Measurements from ENCODE around the gene CDH11. TPM values are rescaled to one million over a fixed set of nuclear protein-coding genes. Genes with fewer than 3 reads are reported as not detected.

CDH11 gene
- total and polyA plus RNA-seq, 7 experiments from 2014 or later = not detected

DNA sequence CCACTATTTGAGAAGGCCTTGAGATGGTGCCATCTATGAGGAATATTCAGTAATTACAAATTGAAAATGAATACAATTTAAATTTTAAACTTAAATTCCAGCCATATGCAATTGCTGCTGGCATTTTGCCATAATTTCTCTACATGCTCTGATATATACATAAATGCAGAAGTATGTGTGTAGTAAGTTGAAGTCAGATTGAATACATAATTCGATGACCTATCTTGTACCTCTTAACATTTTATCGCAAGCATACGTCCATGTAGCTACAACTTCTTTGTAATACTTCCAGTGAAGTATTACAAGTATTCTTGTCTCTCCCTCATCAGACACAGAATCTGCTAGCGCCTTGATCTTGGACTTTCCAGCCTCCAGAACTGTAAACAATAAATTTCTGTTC is 26.0 kb downstream of the CDH11 start:
- Mint-ChIP-seq H3K27me3 (peaks cover 0 to 4% (median 0%) of the 10 kb centered on the region in 5 donors), H3K4me3 (no peak overlapping the region), H3K27ac (no peak overlapping the region), H3K4me1 (no peaks in the 10 kb centered on the region), H3K9me3 (peaks cover 0 to 21% (median 4%) of the 10 kb centered on the region in 11 donors), H3K36me3 (no peaks in the 10 kb centered on the region)
- DNase-seq = no peak
- CTCF ChIA-PET = no interaction called here
- intact Hi-C loops (cut with micrococcal nuclease) = no loop called here
- no peaks in the 10 kb centered on the region for H3K4me1 ChIP-seq (ENCODE audit: control insufficient read depth in 2 of 2, insufficient read depth in 2 of 2, low read length in 2 of 2)
- H3K27me3 ChIP-seq (ENCODE audit: control insufficient read depth in 2 of 2, insufficient read depth in 2 of 2, low read length in 2 of 2) = no peaks in the 10 kb centered on the region
- no peak overlapping the region for H3K27ac ChIP-seq (ENCODE audit: low read depth, low read length)
- no peaks in the 10 kb centered on the region for H3K9me3 ChIP-seq (ENCODE audit: control insufficient read depth in 2 of 3, low read length in 3 of 3)
- no peaks in the 10 kb centered on the region for H3K36me3 ChIP-seq (ENCODE audit: control insufficient read depth in 2 of 3, insufficient read depth in 3 of 3, low read length in 3 of 3)
- no peak for ATAC-seq
- POLR2A ChIA-PET = no interaction called here
- H3K4me3 ChIP-seq (ENCODE audit: low read length) = no peak overlapping the region

DNA sequence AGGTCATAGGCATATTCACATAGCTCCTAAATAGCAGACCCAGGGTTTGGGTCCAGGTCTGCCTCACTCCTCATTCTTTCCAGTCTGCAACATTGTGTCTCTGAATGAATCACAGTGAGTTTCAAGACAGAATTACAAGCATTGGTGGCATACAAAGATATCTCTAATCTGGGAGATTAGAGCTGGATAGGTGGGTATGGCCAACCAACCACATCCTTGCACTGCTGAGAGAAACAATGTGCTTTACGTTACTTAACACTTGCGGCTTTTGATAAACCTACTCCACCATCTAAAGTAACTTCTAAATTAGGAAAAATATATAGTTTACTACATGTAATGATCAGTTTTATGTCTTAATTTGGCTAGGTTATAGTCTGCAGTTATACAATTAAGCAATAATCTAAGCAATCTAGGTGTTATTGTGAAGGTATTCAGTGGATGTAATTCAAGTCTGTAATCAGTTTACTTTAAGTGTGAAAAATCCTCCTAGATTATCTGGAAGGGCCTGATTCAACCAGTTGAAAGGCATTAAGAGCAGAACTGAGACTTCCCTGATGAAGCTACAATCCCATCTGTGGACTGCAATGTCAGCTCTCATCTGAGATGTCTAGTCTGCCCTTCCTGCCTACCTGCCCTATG is 26.7 kb downstream of the CDH11 start:
- ATAC-seq (no peak), DNase-seq (no peak)
- POLR2A ChIA-PET = no interaction called here
- Histone ChIP-seq H3K4me1 (ENCODE audit: control insufficient read depth in 2 of 2, insufficient read depth in 2 of 2, low read length in 2 of 2) (no peaks in the 10 kb centered on the region), H3K36me3 (ENCODE audit: control insufficient read depth in 2 of 3, insufficient read depth in 3 of 3, low read length in 3 of 3) (no peaks in the 10 kb centered on the region), H3K9me3 (ENCODE audit: control insufficient read depth in 2 of 3, low read length in 3 of 3) (no peaks in the 10 kb centered on the region), H3K27ac (ENCODE audit: low read depth, low read length) (no peak overlapping the region), H3K27me3 (ENCODE audit: control insufficient read depth in 2 of 2, insufficient read depth in 2 of 2, low read length in 2 of 2) (no peaks in the 10 kb centered on the region), H3K4me3 (ENCODE audit: low read length) (no peak overlapping the region)
- Mint-ChIP-seq H3K4me1 (no peaks in the 10 kb centered on the region), H3K9me3 (peaks cover 0 to 20% (median 4%) of the 10 kb centered on the region in 11 donors), H3K4me3 (no peak overlapping the region), H3K27ac (no peak overlapping the region), H3K27me3 (peaks cover 0 to 3% (median 0%) of the 10 kb centered on the region in 5 donors), H3K36me3 (no peaks in the 10 kb centered on the region)
- intact Hi-C loops (cut with micrococcal nuclease) = no loop called here
- CTCF ChIA-PET = no interaction called here

DNA sequence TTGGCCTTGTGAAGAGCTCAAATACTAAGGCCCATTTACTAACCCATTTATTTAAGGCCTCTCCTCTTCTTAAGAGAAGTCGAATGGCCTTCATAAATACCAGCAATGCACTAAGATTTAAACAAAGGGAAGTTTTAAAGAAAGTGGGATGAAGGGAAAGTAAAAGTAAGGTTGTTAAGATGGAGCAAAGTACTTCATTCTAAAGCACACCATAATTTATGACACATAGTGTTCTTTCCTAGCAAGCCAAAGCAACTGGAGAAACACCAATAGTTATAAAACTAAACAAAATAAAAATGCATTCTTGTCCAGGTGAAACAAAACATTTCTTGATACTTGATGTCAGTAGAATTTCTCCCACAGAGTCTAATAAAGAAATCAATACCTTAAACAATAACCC is 27.9 kb downstream of the CDH11 start:
- Histone ChIP-seq H3K36me3 (ENCODE audit: control insufficient read depth in 2 of 3, insufficient read depth in 3 of 3, low read length in 3 of 3) (no peaks in the 10 kb centered on the region), H3K27ac (ENCODE audit: low read depth, low read length) (no peak overlapping the region), H3K4me3 (ENCODE audit: low read length) (no peak overlapping the region), H3K9me3 (ENCODE audit: control insufficient read depth in 2 of 3, low read length in 3 of 3) (no peaks in the 10 kb centered on the region), H3K27me3 (ENCODE audit: control insufficient read depth in 2 of 2, insufficient read depth in 2 of 2, low read length in 2 of 2) (no peaks in the 10 kb centered on the region), H3K4me1 (ENCODE audit: control insufficient read depth in 2 of 2, insufficient read depth in 2 of 2, low read length in 2 of 2) (no peaks in the 10 kb centered on the region)
- peaks cover 0 to 9% (median 0%) of the 10 kb centered on the region in 11 donors for H3K9me3 Mint-ChIP-seq
- ATAC-seq = no peak
- ChIA-PET POLR2A (no interaction called here), CTCF (no interaction called here)
- no peaks in the 10 kb centered on the region for H3K4me1 Mint-ChIP-seq
- intact Hi-C loops (cut with micrococcal nuclease) = no loop called here
- DNase-seq = no peak
- H3K36me3 Mint-ChIP-seq = no peaks in the 10 kb centered on the region
- H3K4me3 Mint-ChIP-seq = no peak overlapping the region
- no peaks in the 10 kb centered on the region for H3K27me3 Mint-ChIP-seq
- no peak overlapping the region for H3K27ac Mint-ChIP-seq

DNA sequence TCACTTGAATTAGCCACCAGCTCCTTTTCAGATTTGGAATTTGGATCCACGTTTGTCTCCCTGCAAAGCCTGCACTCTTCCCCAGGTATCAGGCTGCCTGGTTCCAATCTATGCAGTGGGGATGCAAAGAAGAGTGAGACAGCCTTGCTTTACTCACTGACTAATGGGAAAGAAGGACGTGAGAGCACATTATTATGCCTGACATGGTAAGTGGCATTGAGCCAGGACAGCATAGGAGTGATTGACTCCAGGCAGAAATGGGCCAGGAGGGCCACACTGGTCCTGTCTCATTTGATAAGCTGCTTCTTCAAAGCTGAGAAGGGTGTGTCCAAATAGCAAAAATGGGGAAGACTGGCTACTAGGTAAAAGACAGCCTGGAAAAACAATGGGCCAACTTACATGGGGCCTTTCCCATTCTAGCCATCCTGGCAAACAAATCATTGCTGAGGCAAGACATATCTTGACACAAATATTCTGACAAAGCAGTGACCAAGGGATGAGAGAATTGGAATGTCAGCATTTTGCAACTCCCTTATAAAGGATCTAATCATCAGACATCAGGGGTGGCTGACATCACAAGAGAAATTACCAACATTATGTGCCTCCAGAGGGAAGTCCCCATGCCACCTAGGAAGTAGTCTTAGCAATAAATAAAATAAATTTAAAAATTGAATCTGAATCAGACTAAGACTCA is 38.6 kb downstream of the CDH11 start:
- Histone ChIP-seq H3K4me3 (ENCODE audit: low read length) (no peak overlapping the region), H3K9me3 (ENCODE audit: control insufficient read depth in 2 of 3, low read length in 3 of 3) (no peaks in the 10 kb centered on the region), H3K4me1 (ENCODE audit: control insufficient read depth in 2 of 2, insufficient read depth in 2 of 2, low read length in 2 of 2) (no peaks in the 10 kb centered on the region), H3K36me3 (ENCODE audit: control insufficient read depth in 2 of 3, insufficient read depth in 3 of 3, low read length in 3 of 3) (no peaks in the 10 kb centered on the region), H3K27ac (ENCODE audit: low read depth, low read length) (no peak overlapping the region), H3K27me3 (ENCODE audit: control insufficient read depth in 2 of 2, insufficient read depth in 2 of 2, low read length in 2 of 2) (no peaks in the 10 kb centered on the region)
- H3K4me3 Mint-ChIP-seq = no peak overlapping the region
- H3K9me3 Mint-ChIP-seq = peaks cover 0 to 7% (median 2%) of the 10 kb centered on the region in 11 donors
- DNase-seq (no peak), ATAC-seq (no peak)
- H3K27me3 Mint-ChIP-seq = no peaks in the 10 kb centered on the region
- peaks cover 0 to 2% (median 0%) of the 10 kb centered on the region in 7 donors for H3K4me1 Mint-ChIP-seq
- ChIA-PET POLR2A (no interaction called here), CTCF (no interaction called here)
- intact Hi-C loops (cut with micrococcal nuclease) = no loop called here
- H3K27ac Mint-ChIP-seq = no peak overlapping the region
- H3K36me3 Mint-ChIP-seq = no peaks in the 10 kb centered on the region

DNA sequence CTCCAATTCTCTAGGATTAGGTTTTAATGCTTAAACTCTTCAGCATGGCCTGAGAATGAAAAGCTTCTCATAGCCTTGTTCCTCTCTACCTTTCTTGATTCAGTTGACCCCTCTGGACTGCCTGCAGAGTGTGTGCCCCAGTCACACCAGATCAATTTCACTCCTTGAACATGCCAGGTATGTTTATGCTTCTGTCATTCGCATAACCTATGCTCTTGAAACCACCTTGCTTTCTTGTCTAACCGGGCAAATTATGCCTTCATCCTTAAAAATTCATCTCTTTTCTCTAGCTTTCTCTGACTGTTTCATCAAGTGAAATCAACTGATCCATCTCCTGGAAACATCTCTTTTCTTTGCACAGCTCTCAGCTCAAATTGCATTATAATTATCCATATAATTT is 42.3 kb downstream of the CDH11 start:
- Histone ChIP-seq H3K27me3 (ENCODE audit: control insufficient read depth in 2 of 2, insufficient read depth in 2 of 2, low read length in 2 of 2) (no peaks in the 10 kb centered on the region), H3K4me1 (ENCODE audit: control insufficient read depth in 2 of 2, insufficient read depth in 2 of 2, low read length in 2 of 2) (no peaks in the 10 kb centered on the region), H3K36me3 (ENCODE audit: control insufficient read depth in 2 of 3, insufficient read depth in 3 of 3, low read length in 3 of 3) (no peaks in the 10 kb centered on the region), H3K9me3 (ENCODE audit: control insufficient read depth in 2 of 3, low read length in 3 of 3) (no peaks in the 10 kb centered on the region), H3K4me3 (ENCODE audit: low read length) (no peak overlapping the region), H3K27ac (ENCODE audit: low read depth, low read length) (no peak overlapping the region)
- Mint-ChIP-seq H3K4me3 (no peak overlapping the region), H3K27ac (no peak overlapping the region), H3K9me3 (peaks cover 0 to 9% (median 4%) of the 10 kb centered on the region in 11 donors), H3K27me3 (no peaks in the 10 kb centered on the region), H3K4me1 (peaks cover 0 to 2% (median 0%) of the 10 kb centered on the region in 7 donors), H3K36me3 (no peaks in the 10 kb centered on the region)
- DNase-seq (no peak), ATAC-seq (no peak)
- POLR2A ChIA-PET = no interaction called here
- intact Hi-C loops (cut with micrococcal nuclease) = no loop called here
- CTCF ChIA-PET = no interaction called here

DNA sequence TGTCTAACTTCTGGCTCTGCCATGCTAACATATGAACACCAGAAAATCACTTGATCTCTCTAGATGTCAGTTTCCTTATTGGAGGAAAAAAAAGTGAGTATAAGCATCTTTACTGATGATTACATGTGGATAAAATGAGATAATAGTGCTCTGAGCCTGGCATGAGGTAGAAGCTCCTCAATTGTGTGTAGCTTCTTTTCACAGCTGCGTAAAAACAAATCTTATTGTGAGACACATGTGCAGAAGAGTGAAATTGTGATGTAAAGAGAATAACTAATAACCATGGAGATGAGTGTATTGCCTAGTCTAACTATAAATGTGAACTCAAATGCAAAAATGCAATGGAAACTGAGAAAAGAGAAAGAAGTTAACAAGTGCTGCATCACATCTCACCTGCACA is 44.7 kb downstream of the CDH11 start:
- Mint-ChIP-seq H3K27me3 (no peaks in the 10 kb centered on the region), H3K9me3 (peaks cover 0 to 9% (median 4%) of the 10 kb centered on the region in 11 donors), H3K36me3 (no peaks in the 10 kb centered on the region), H3K4me3 (no peak overlapping the region), H3K4me1 (peaks cover 0 to 2% (median 0%) of the 10 kb centered on the region in 7 donors), H3K27ac (no peak overlapping the region)
- Histone ChIP-seq H3K36me3 (ENCODE audit: control insufficient read depth in 2 of 3, insufficient read depth in 3 of 3, low read length in 3 of 3) (no peaks in the 10 kb centered on the region), H3K4me1 (ENCODE audit: control insufficient read depth in 2 of 2, insufficient read depth in 2 of 2, low read length in 2 of 2) (no peaks in the 10 kb centered on the region), H3K9me3 (ENCODE audit: control insufficient read depth in 2 of 3, low read length in 3 of 3) (no peaks in the 10 kb centered on the region), H3K27me3 (ENCODE audit: control insufficient read depth in 2 of 2, insufficient read depth in 2 of 2, low read length in 2 of 2) (no peaks in the 10 kb centered on the region), H3K27ac (ENCODE audit: low read depth, low read length) (no peak overlapping the region), H3K4me3 (ENCODE audit: low read length) (no peak overlapping the region)
- intact Hi-C loops (cut with micrococcal nuclease) = no loop called here
- CTCF ChIA-PET = no interaction called here
- ATAC-seq = no peak
- POLR2A ChIA-PET = no interaction called here
- no peak for DNase-seq

DNA sequence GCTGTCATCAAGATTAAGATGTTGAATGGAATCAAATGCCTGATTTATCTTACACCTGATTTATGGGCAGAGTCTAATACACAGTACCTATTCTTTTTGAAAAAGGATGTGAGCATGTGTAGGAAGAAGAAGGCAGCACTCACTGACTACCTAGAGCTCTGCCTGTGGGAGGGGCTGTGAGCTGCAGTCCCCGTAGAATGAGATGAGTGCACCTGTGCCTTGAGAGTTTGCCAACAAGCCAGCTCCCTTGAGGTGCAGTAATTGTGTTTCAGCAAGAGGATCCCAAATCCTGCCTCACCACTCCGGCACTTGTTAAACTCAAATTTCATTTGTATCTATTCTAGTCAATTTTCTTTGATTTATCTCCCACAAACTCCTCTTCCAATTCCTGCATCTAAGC is 46.0 kb downstream of the CDH11 start:
- no peaks in the 10 kb centered on the region for H3K27me3 ChIP-seq (ENCODE audit: control insufficient read depth in 2 of 2, insufficient read depth in 2 of 2, low read length in 2 of 2)
- Mint-ChIP-seq H3K9me3 (peaks cover 0 to 14% (median 4%) of the 10 kb centered on the region in 11 donors), H3K27ac (no peak overlapping the region), H3K36me3 (no peaks in the 10 kb centered on the region), H3K4me1 (peaks cover 0 to 2% (median 0%) of the 10 kb centered on the region in 7 donors), H3K4me3 (no peak overlapping the region), H3K27me3 (no peaks in the 10 kb centered on the region)
- ATAC-seq (no peak), DNase-seq (no peak)
- ChIA-PET CTCF (no interaction called here), POLR2A (no interaction called here)
- no peak overlapping the region for H3K27ac ChIP-seq (ENCODE audit: low read depth, low read length)
- intact Hi-C loops (cut with micrococcal nuclease) = no loop called here
- no peak overlapping the region for H3K4me3 ChIP-seq (ENCODE audit: low read length)
- no peaks in the 10 kb centered on the region for H3K36me3 ChIP-seq (ENCODE audit: control insufficient read depth in 2 of 3, insufficient read depth in 3 of 3, low read length in 3 of 3)
- no peaks in the 10 kb centered on the region for H3K9me3 ChIP-seq (ENCODE audit: control insufficient read depth in 2 of 3, low read length in 3 of 3)
- no peaks in the 10 kb centered on the region for H3K4me1 ChIP-seq (ENCODE audit: control insufficient read depth in 2 of 2, insufficient read depth in 2 of 2, low read length in 2 of 2)
